GM18909 (cell line): ENCODE measurements around the gene USP36.
A peak's percentile ranks its signal among the peaks of the same experiment; 100 is the strongest.
"Not testable (repeated sequence)": the region's sequence is repeated elsewhere in the genome, so short reads cannot be mapped to it uniquely, and the experiment has no call there.

Source experiments
- ATAC-seq: cut with Tn5 transposase; IDR thresholded peaks from one replicate; pipeline ENCODE4 v1.9.1; 2021; ENCODE audit warnings: mild to moderate bottlenecking; ENCODE audit not compliant: unreplicated experiment, poor library complexity

Gene USP36

DNA sequence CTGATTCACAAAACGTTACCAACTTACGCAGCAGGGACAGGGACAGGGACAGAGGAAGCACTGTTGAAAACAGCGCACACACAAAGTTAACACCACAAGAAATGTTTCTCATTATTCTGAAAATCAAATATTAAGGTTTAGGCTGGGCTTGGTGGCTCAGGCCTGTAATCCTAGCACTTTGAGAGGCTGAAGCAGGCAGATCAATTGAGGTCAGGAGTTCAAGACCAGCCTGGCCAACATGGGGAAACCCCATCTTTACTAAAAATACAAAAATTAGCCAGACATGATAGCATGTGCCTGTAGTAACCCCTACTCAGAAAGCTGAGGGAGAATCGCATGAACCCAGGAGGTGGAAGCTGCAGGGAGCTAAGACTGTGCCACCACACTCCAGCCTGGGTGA is 62.7 kb downstream of the USP36 start:
- ATAC-seq = no peak

DNA sequence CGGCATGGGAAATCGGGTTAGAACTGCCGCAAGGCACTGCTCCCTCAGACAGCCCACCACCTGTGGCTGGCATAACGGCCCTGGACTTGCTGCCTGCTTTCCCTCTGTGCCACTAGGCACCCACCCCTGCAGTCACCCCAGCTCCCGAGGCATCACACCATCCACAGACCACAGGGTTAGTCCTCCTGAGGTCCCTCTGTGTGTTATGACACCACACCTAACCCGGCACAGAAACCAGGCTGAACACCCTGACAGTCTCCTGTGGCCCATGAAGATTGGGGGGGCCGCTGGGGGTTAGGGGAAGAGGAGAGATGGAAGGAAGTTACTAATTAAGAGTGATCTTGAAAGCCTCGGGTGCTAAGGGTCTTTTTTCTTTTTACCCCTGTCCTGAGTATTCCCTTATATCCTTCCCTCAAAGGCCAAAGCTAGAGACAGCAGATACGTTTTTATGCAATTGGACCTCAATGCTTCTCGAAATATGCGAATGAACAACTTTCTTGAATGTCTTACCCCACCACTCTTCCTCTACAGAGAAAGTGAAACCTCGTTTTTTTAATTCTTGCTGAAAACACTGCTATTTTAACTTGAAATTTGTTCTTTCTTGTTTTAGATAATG is 65.5 kb downstream of the USP36 start:
- ATAC-seq = peak; percentile 54

DNA sequence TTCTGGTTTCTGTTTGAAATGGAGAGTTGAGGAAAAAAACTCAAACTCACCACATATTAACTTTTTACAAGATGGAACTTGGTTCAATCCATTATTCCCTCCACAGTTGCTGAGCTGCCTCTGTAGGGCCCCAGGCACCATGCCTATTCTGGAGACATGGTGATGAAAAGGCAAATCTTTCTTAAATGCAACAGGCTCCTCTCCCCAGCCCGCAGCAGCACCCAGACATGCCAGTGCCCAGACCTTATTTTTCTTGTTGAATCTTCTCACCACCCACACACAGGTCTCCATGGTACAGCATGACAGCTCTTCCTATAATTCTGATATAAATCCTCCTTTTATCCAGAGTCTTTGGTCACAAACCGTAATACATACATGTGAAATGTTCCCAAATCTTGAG is 66.2 kb downstream of the USP36 start:
- ATAC-seq = no peak

DNA sequence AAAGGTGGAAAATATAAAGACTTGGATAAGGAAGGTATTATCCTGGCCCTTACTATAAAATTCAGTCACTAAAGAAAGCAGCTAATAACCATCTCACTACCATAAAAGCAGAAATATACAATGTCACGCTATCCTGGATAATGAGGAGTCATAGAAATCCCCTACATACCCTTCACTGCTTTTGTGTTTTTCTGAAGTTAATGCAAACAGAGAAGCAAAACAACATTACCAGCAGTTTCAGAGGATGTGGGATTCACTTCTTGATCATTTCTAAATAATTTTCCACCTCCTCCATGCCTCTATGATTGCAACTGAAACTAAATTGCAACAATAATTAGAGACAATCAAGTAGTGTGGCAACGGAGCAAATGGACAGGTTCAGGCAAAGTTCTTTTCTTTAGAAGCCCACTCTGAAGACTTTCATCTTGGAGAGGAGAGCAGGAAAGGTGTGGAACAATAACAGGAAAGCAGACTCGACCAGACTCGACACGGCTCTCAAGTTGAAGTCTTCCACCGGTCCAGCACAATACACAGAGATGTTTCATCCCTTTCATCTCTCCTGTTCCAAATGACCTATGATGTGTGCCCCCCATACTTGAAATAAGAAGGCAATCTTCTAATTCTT is 68.7 kb downstream of the USP36 start:
- ATAC-seq = no peak

DNA sequence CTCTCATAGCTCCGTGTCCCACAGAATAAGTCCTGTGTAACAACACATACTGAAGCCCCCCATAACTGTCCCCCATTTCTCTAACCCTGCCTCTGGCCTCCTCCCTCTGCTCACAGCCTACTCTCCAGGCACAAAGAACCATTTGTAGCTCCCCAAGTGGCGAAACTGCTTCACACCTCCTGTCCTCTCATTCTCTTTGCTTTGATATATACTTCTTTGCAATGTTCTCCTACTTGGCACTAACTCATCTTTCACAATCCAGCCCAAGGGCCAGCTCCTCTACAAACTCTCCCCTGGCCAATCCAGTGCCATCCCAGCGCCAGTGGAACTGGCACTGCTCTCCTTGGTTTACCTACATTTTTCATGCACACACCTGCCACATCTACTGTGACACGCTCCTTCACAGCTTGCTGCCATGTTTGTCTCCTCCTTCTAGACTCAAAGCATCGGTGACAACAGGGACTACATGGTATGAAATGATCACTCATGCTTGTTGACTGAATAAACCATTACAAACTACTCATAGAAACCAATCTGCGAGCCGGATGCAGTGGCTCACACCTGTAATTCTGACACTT is 71.3 kb downstream of the USP36 start:
- no peak for ATAC-seq

DNA sequence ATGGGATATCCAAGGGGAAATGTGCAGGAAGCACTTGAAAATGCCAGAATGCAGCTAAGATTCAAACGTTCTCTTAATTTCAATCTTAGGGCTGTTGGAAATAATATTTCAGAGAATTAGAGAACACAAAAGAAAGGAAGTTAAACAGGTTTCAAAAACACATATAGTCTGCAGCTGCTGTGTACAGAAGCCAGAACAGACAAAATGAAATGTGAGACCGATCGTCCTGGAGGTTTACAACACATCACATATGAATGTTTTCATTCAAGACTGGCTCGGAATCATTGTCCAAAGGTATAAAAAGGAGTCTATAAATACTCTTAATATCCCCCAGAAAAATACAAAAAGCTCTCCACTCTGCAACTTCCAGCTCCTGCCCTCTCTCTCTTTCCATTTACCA is 72.8 kb downstream of the USP36 start:
- ATAC-seq = no peak

DNA sequence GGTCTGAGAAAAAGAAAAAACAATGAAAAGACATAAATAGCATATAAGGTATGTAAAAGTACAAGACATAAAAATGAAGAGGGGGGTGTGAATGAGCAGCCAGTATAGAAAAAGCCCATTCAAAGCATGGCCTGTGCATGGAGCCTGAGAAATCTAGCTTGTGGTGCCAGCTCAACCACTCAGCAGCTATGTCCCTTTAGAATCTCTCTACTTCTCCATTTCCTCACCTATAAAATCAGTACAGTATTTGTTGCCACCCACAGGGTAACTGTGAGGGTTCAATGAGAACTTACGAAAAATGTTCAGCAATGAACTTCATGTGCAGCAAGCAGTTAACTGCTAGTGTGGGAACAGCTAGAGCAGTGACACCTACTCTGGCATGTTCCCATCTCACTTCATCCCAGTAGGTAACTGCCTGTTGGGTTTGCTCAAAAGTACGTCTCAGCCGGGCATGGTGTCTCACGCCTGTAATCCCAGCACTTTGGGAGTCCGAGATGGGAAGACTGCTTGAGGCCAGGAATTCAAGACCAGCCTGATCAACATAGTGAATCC is 73.8 kb downstream of the USP36 start:
- no peak for ATAC-seq

DNA sequence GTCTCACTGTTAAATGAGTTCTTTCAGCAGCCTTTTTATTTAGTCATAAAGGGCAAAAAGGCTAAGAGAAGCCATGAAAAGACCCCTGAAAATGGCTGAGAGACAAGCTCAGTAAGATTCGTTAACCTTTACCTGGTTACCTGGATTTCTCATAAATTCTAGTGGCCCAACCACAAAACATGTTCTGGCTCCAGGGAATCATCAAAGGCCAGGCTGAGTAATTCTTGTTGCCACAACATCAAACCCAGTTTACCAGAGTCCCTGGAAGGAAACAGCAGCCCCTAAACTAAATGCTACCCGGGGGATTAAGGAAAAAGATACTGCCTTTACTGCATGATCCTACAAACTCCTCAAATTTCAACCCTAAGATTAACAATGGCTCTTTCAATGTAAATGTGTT is 74.4 kb downstream of the USP36 start:
- no peak for ATAC-seq

DNA sequence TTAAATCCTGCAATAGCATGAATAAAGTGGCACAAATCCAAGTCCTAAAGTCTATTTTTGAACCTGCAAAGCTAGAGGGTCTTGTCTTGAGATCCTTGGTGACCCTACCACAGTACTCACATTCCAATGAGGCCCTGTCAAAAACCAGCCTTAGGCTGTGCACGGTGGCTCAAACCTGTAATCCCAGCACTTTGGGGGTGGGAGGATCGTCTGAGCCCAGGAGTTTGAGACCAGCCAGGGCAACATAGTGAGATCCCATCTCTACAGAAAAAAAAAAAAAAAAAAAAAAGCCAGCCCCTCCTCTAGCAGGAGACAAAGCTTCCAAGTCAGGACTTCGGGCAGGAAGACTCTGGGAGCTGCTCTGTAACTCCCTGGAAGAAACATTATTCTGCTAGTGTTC is 74.8 kb downstream of the USP36 start:
- ATAC-seq = no peak

DNA sequence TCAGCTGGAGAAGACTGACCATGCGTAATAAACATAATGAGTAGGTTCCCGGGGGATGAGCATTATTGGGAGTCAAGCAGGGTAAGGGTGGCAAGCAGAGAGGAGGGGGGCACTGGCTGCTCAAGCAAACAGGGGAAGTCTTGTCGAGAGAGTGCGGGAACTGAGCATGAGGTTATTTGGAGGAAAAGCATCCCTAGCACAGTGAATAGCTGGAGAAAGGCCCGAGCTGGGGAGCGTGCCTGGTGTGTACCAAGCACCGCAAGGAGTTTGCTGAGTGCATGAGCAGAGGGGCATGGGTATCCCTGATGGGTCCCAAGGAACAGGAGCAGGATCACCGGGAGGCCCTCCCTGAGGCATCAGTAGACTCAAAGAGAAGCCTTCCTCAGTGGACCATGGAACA is 75.7 kb downstream of the USP36 start:
- ATAC-seq = no peak

DNA sequence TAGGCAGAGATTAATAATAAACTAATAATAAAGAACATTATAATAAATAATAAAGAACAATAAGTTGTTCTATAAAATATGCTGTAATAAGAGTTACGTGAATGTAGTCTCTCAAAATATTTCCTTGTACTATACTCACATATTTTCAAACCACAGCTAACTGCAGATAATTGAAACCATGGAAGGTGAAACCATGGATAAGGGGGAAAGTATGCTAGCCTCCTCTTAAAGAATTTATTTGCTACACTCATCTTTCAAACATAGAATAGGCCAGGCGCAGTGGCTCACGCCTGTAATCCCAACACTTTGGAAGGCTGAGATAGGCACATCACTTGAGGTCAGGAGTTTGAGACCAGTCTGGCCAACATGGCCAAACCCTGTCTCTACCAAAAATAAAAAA is 77.1 kb downstream of the USP36 start:
- ATAC-seq = no peak

DNA sequence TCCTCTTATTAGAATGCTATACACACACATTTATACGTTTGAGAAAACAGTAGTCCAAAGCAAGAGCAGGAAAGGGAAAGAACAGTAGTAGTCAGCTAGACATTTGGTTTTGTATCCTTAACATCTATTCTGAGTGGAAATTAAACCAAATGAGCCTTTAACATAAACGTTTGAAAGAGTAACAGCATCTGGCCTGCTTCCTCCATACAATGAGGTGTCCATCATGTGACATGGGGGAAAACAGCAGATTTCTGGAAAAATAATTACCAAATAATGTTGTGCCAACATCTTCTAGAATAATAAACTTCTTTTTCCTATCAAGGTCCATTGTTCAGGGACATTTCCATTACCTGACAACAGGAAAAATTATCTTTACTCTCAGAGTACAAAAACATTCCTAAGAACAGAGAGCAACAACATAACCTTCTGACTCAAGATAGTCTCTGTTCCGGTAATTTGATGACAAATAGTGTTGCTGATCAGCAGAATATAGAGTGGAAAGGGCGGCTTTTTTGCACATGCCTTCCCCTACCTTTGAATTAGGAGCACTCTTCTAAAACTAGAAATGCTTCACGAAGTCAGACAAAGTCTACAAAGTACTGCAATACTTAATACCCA is 78.7 kb downstream of the USP36 start:
- no peak for ATAC-seq

DNA sequence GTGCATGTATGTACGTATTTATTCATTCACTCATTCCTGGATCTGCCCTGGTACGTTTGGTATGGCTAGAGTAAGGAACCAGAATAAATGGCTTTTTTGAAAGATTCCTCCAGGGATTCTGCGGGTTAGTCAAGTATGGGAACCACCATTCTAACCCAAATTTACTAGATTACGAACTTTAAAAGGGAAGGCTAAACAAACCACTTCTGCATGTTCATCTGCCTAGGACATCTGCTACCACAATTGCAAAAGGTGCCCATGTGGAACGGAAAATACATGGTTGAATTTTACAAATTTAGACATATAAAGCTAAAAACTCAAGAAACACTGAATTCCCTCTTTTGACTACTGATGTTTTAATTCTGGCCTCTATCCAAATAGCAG is 80.7 kb downstream of the USP36 start:
- no peak for ATAC-seq

DNA sequence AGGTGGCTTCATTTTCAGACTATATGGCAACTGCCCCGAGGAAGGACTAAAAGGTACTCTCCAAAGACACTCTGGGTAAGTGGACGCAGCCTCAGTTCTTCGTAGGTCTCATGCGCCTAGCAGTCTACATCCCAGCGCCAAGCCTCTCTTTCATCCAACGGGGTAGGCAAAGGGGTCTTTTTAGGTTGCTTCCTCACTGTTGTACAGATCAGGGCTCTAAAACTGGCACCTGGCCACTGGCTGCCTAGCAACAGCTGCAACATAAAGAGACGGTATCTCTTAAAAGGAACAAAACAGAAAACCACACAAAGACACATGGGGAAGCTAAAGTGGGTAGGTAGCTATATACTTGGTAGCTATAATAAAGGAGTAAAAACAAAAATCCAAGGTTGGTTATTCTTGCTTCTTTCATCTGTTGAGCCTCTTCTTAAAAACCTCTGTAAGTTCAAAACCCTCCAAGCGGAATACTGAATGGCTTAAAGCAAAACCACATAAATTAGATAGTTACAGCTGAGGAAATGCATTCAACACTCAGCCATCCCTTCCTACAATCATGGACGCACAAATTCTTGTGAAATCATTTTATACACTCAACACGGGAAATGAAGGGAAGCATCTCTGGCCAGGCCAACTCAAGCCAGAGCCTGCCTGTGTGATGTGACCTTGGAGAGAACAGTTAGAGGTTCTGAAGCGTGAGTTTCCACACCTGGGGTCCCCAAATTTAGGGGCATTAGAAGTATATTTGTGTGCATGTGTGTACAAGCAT is 81.2 kb downstream of the USP36 start:
- peak; percentile 67 for ATAC-seq

DNA sequence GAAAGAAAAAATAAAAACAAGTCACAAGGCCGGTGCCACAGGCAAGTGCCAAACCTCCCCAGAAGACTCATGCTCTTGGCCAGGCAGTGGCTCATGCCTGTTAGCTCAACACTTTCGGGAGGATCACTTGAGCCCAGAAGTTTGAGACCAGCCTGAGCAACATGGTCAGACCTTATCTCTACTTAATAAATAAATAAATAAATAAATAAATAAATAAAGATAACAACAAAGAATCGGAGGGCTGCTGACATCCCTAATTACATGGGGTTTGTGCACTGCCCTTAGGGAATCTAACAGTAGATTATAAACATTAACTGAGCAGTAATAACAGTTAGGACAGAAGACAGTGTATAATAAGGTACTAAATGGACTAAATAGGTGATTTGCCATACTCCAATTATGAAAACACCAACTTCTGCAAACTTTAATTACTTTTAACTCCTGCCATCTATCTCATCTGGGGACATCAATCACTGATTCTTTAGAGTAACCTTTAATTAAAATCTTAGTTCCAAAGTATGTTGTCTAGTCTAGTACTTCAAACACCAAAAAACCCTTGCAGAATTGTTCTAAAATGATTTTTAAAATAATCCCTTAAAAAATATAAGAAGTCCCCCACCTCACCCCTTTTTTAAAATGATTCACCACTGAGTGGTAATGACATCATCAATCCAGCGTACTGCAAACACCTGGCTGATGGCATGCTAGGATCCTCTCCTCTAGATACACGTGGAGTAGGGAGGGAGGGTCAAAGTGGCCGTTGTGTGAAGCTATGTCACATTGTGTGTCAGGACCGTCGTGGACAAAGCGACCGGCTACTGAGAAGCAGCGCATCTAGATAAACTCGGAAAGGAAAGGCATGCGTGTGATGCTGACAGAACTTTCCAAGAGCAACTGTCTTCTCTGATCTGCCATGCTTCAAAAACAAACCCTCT is 87.0 kb downstream of the USP36 start:
- ATAC-seq = no peak

DNA sequence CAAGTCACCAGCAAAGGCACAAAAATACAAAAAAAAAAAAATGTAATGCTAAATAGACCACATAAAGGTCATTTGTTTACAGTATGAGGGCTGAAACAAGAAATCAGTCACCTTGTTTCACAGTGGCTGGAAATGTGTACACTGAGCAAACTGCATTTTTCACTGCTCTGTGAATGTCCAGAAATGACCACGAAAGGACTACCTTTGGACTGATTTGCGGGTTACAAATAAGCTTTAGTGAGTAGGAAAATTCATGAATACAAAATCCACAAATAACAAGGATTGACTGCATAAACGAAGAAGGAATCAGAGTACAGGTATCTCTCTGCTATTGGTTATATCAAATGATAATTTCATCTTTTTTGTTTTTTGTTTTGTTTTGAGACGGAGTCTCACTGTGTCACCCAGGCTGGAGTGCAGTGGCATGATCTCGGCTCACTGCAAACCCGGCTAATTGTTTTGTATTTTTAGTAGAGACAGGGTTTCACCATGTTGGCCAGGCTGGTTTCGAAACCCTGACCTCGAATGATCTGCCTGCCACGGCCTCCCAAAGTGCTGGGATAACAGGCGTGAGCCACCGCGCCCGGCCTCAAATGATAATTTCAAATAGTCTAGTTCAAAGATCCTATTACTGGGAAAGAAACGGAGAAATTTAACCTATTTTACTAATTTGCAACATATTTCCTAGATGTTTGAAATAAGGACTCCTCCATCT is 89.0 kb downstream of the USP36 start:
- no peak for ATAC-seq

DNA sequence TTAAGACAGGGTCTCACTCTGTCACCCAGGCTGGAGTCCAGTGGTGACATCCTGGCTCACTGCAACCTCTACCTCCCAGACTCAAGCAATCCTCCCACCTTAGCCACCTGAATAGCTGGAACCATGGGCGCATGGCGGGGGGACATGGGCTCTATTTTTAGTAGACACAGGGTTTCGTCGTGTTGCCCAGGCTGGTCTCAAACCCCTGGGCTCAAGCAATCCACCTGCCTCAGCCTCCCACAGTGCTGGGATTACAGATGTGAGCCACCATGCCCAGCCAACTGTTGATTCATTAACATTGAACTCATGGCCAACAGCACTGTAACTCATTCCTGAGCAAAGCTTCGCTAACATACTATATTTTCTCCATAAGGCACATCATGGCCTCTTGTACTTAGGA is 89.6 kb downstream of the USP36 start:
- ATAC-seq = not testable (repeated sequence)

DNA sequence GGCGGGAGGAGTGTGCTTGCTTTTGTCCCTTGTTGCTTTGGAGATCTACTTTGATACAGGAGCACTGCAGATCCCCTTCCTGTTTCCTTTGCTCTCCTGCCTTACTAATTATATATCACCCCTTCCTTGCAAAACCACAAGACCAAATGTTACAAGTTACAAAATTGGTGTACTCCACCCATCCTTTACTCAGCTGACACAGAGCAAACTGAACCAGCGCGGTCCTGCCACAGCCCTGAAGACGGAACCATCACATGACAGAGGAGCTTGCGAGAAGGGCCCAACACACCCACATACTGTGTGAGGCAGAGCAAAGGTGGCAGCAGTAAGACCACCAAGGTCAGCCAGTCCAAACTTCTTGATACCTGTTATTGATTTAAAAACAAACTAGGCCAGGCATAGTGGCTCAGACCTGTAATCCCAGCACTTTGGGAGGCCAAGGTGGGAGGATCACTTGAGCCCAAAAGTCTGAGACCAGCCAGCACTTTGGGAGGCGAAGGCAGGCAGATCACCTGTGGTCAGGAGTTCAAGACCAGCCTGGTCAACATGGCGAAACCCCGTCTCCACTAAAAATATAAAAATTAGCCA is 91.8 kb downstream of the USP36 start:
- peak; percentile 50 for ATAC-seq
